ENCODE measurements around the gene ZBTB2. TPM values are rescaled to one million over a fixed set of nuclear protein-coding genes. Genes with fewer than 3 reads are reported as not detected.
"Not testable (repeated sequence)": the region's sequence is repeated elsewhere in the genome, so short reads cannot be mapped to it uniquely, and the experiment has no call there.

Gene ZBTB2
- total RNA-seq, 1 experiment from 2014 or later = 17.2 TPM

DNA sequence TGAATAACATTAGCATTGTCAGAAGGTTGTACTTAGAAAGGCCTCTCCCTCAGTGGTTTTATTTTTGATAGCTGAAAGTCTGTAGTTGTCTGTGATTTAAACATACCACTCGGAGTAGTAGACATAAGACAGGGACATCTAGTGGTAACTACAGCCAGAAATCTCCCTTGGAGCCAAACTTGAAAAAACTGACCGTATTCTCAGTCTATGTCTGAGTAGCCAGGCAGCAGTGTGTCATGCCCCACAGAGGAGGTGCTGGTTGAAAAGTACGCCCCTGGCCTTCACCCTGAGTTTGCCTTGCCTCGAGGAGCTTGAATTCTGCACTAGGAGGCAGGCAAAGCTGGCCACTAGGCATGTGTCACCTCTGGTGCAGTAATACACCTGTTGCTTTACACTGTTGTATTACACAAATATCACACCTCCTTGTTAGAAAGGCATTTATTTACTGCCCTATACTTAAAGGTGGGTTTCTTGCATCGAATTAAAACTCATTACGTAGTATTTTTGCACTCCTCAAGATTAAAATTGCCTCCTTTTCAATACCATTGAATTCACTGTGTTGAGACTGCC lies 20.8 kb downstream of the ZBTB2 start:
- DNase-seq (ENCODE audit: low spot score) = no peak

DNA sequence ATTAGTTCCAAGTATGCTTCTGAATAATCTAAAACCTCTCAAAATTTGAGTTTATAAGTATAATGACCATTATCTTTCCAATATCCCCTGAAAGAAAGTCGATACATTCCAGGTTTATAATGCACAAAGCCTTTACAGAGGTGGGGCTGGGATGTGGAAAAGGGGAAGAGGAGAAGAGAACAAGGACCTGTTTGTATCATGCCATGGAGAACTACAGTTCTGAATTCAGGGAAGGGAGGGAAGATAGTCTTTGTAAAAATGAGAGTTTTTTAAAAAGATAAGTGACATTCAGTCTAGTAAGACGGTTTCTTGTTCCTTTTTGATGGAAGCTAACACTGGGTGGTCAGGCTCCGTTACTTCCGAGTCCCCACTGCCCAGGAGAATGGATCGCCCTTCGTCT lies 26.1 kb downstream of the ZBTB2 start:
- no peak for DNase-seq (ENCODE audit: low spot score)

DNA sequence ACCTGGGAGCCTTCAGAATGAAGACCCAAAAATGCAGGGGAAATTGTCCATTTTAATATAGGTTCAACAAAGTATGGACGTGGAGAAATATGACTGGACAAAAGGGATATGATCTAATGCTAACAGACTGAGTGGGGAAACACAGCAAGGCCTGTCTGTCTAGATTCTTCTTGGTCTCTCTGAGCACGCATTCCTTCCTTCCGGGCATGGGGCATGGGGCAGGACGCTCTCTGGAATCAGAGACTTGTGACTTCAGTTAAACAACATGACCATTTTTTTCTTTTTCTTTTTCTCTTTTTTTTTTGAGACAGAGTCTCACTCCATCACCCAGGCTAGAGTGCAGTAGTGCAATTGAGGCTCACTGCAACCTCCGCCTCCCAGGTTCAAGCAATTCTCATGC lies 31.9 kb downstream of the ZBTB2 start:
- DNase-seq (ENCODE audit: low spot score) = no peak

DNA sequence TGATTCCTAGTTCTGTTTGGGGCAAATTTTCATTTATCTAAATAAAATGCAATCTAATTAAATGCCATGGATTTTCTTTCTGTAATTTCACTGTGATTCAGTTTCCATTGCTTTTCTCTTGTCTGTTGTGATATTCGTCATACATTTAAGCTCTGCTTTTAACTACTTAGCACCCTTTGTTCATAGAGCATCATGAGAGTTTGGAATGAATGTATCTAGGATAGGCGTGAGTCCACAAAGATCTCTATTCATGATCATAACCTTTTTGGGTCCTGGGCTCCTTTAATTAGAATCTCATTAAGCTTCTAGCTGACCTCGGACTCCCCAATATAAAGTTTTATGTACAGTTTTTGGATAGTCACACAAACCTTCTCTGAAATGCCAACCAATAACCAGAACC lies 32.9 kb downstream of the ZBTB2 start:
- no peak for DNase-seq (ENCODE audit: low spot score)

DNA sequence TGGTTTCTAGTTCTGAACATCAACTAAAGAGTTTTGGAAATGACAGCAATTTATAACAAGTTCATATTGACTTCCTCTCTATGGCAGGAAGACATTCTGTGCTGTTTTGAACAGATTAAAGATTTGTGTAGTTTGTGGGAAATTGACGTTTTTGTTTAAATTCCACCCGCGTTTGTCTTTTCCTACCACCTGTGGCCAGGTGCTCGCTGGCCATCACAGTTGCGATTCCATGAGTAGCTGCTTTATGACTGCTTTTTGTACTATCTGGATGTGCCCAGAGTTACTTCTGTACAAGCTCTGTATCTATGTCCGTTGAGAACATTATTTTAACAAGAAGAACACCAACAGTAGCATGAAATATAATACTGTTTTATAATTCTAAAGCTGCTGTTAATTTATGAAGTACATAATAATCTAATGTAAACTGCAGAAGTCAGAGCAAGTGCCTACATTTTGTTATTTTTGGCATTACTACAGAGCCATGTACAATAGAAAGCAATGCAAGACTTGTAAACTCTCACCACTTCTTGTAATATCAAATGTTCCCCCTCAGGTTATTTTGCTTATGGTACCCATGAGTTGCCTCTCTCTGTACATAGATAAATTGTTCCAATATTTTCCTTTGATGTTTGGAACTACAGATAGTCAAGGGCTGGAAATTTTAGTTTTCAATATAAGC lies 33.5 kb downstream of the ZBTB2 start:
- no peak for DNase-seq (ENCODE audit: low spot score)

GRCh38 chr6:151356983-151357382 lies 34.4 kb downstream of the ZBTB2 start:
- not testable (repeated sequence) for DNase-seq (ENCODE audit: low spot score)

DNA sequence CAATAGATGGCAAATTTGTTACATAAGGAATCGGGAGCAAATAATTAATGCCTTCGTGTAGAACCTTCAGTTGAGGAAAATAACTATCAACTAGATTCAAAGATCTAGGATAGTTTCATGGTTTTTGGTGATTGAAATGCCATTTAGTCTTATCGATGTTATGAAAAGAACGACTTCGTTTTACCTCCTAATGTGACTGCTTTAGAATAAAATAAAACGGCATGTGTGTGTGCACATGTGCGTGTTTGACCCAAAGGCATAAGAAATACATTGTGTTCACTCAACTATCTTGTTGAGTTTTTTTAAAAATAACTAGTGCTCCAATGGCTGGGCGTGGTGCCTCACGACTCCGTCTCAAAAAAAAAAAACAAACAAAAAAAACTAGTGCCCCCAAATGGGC lies 37.6 kb downstream of the ZBTB2 start:
- no peak for DNase-seq (ENCODE audit: low spot score)

DNA sequence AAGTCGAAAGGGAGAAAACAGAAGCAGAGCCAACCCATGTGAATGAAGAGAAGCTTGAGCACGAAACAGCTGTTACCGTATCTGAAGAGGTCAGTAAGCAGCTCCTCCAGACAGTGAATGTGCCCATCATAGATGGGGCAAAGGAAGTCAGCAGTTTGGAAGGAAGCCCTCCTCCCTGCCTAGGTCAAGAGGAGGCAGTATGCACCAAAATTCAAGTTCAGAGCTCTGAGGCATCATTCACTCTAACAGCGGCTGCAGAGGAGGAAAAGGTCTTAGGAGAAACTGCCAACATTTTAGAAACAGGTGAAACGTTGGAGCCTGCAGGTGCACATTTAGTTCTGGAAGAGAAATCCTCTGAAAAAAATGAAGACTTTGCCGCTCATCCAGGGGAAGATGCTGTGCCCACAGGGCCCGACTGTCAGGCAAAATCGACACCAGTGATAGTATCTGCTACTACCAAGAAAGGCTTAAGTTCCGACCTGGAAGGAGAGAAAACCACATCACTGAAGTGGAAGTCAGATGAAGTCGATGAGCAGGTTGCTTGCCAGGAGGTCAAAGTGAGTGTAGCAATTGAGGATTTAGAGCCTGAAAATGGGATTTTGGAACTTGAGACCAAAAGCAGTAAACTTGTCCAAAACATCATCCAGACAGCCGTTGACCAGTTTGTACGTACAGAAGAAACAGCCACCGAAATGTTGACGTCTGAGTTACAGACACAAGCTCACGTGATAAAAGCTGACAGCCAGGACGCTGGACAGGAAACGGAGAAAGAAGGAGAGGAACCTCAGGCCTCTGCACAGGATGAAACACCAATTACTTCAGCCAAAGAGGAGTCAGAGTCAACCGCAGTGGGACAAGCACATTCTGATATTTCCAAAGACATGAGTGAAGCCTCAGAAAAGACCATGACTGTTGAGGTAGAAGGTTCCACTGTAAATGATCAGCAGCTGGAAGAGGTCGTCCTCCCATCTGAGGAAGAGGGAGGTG lies 38.7 kb downstream of the ZBTB2 start:
- DNase-seq (ENCODE audit: low spot score) = no peak

DNA sequence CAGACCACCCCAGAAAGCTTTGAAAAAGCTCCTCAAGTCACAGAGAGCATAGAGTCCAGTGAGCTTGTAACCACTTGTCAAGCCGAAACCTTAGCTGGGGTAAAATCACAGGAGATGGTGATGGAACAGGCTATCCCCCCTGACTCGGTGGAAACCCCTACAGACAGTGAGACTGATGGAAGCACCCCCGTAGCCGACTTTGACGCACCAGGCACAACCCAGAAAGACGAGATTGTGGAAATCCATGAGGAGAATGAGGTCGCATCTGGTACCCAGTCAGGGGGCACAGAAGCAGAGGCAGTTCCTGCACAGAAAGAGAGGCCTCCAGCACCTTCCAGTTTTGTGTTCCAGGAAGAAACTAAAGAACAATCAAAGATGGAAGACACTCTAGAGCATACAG lies 39.6 kb downstream of the ZBTB2 start:
- DNase-seq (ENCODE audit: low spot score) = no peak

DNA sequence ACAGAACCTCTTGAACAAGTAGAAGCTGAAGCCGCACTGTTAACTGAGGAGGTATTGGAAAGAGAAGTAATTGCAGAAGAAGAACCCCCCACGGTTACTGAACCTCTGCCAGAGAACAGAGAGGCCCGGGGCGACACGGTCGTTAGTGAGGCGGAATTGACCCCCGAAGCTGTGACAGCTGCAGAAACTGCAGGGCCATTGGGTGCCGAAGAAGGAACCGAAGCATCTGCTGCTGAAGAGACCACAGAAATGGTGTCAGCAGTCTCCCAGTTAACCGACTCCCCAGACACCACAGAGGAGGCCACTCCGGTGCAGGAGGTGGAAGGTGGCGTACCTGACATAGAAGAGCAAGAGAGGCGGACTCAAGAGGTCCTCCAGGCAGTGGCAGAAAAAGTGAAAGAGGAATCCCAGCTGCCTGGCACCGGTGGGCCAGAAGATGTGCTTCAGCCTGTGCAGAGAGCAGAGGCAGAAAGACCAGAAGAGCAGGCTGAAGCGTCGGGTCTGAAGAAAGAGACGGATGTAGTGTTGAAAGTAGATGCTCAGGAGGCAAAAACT lies 40.1 kb downstream of the ZBTB2 start:
- DNase-seq (ENCODE audit: low spot score) = no peak

DNA sequence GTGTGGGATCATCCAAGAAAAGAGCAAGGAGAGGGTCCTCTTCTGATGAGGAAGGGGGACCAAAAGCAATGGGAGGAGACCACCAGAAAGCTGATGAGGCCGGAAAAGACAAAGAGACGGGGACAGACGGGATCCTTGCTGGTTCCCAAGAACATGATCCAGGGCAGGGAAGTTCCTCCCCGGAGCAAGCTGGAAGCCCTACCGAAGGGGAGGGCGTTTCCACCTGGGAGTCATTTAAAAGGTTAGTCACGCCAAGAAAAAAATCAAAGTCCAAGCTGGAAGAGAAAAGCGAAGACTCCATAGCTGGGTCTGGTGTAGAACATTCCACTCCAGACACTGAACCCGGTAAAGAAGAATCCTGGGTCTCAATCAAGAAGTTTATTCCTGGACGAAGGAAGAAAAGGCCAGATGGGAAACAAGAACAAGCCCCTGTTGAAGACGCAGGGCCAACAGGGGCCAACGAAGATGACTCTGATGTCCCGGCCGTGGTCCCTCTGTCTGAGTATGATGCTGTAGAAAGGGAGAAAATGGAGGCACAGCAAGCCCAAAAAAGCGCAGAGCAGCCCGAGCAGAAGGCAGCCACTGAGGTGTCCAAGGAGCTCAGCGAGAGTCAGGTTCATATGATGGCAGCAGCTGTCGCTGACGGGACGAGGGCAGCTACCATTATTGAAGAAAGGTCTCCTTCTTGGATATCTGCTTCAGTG lies 40.8 kb downstream of the ZBTB2 start:
- no peak for DNase-seq (ENCODE audit: low spot score)

GRCh38 chr6:151349651-151350270 lies 41.6 kb downstream of the ZBTB2 start:
- DNase-seq (ENCODE audit: low spot score) = no peak

- not testable (repeated sequence) for DNase-seq (ENCODE audit: low spot score)
These were observed 48.6 kb downstream of the ZBTB2 start for GRCh38 chr6:151342750-151343149.

- DNase-seq (ENCODE audit: low spot score) = no peak
These were observed 49.7 kb downstream of the ZBTB2 start for GRCh38 chr6:151341476-151342195.

DNA sequence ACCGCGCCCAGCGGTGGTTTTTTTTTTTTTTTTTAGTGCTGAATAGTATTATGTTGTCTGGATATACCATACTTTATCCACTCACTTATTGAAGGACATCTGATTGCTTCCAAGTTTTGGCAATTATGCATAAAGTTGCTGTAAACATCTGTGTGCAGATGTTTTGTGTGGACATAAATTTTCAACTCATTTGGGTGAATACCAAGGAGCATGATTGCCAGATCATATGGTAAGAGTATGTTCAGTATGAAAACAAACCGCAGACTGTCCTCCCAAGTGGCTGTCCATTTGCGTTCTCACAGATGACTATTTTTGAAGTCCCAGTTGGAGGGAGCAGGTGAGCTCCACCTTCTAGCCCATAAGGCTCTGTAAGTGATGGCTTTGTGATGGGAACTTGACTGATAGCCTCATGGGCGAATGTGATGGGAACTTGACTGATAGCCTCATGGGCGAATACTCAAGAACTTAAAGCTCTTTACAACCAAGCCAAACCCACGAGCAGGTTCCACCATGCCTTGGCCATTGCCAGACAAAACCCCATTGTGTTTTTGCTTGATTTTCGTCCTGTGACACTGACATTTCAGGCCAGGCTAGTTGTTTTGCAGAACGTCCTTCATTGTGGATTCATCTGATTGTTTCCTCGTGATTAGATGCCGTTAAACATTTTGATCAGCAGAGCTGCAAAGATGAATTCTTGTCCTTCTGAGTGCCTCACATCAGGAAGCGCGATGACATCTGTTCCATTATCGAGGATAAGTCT lies 51.0 kb downstream of the ZBTB2 start:
- DNase-seq (ENCODE audit: low spot score) = no peak

DNA sequence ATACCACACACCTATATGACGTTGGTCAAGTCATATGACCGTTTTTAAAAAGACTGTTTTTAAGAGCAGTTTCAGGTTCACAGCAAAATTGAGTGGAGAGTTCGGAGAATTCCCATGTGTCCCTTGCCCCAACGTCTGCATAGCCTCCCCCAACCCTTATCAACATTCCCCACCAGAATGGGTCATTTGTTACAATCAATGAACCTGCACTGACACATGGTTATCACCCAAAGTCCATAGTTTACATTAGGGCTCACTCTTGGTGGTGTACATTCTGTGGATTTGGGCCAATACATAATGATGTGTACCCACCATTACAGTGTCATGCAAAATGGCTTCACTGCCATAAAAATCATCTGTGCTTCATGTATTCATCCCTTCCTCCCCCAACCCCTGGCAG lies 52.0 kb downstream of the ZBTB2 start:
- DNase-seq (ENCODE audit: low spot score) = no peak

DNA sequence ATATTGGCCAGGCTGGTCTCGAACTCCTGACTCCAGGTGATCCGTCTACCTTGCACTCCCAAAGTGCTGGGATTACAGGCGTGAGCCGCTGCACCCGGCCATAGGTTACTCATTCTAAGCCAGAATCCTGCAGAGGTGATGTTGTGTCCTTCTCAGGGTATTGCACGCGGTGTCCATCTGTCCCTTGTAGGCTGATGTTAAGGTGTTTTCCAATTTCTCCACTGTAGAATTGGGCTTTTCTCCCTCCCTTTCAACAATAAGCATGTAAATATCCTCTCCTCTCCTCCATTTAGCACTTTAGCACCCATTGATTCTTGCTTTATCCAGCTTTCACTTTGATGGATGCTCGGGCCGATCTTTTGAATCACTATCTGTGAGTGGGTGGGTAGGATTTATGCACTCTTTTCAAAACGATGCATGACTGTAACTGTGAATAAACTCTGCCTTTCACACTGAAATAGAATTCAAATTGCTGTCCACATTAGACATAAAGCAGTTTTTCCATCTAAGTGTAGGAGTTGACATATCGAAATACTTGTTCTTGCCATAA lies 52.6 kb downstream of the ZBTB2 start:
- no peak for DNase-seq (ENCODE audit: low spot score)

DNA sequence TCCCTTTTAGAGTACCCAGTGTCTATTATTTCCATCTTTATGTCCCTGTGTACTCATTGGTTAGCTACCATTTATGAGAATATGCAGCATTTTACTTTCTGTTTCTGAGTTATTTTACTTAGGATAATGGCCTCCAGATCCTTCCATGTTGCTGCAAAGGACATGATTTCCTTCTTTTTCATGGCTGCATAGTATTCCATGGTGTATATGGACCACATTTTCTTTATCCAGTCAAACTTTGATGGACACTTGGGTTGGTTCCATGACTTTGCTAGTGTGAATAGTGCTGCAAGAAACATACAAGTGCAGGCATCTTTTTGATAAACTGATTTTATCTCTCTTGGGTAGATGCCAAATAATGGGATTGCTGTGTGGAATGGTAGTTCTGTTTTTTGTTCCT lies 55.4 kb downstream of the ZBTB2 start:
- no peak for DNase-seq (ENCODE audit: low spot score)

DNA sequence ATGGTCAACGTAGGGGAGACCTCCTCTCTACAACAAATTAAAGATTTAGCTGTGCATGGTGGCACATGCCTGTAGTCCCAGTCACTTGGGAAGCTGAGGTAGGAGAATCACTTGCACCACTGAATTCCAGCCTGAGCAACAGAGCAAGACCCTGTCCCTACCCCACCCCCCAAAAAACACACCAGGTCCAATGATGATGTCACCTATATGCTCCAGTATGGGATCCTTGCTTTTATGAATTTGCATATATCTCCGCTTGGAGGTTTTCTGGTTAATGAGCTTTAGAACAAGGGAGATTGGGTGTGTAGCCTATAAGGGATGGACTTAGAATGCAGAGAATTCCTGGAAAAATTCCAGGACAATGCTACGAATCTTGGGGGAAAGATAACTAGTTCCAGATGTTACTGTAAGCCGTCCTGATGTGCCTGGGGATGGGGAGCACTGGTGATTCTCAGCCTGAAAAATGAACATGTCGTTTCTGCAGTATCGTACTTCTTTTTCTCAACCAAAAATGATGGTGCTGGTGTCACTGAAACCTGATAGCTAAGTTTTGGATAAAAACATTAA lies 61.1 kb downstream of the ZBTB2 start:
- no peak for DNase-seq (ENCODE audit: low spot score)

Data from H4 (cell line).